Common myeloid progenitor, CD34-positive (primary cell): ENCODE data around the gene ARHGDIA.

Source experiments
- CTCF ChIA-PET: fragments of 350-600 bp; sonication (Branson Sonifier 250); formaldehyde crosslinking; loops from one replicate; lab custom pipeline; 2021; ENCODE audit warnings: antibody characterized with exemption; lab: Charles Lee
- POLR2A ChIA-PET: fragments of 350-600 bp; sonication (Branson Sonifier 250); formaldehyde crosslinking; loops from one replicate; lab custom pipeline; 2021; ENCODE audit warnings: antibody characterized with exemption; lab: Charles Lee
- DNase-seq, 3 donors: peaks; one replicate each; pipeline versions ENCODE4 v3.0.0 to v3.0.0-alpha.2; 2013
- H3K27ac ChIP-seq, 2 experiments: 1 replicate in 1 of 2; 2 replicates in 1 of 2; pipeline ENCODE4 v1.7.0; 2013; ENCODE audit warnings: inconsistent platforms in 2 of 2, low read length in 2 of 2, mild to moderate bottlenecking in 2 of 2, low read depth in 1 of 2, moderate library complexity in 1 of 2; ENCODE audit not compliant: severe bottlenecking in 2 of 2, insufficient read depth in 1 of 2, poor library complexity in 1 of 2
- H3K27me3 ChIP-seq, 5 experiments: replicated peaks in 2 of 5; 1 replicate in 3 of 5; 2 replicates in 2 of 5; pipeline versions ENCODE4 v1.6.1 to v1.7.0; 2013; ENCODE audit warnings: low read length in 4 of 5, mild to moderate bottlenecking in 2 of 5, moderate library complexity in 2 of 5, inconsistent platforms in 1 of 5; ENCODE audit not compliant: insufficient read depth in 5 of 5, control insufficient read depth in 4 of 5
- H3K36me3 ChIP-seq, 4 experiments: 1 replicate in 2 of 4; 2 replicates in 2 of 4; pipeline versions ENCODE4 v1.6.1 to v1.7.0; 2013; ENCODE audit warnings: low read length in 3 of 4, control low read depth in 1 of 4, mild to moderate bottlenecking in 1 of 4; ENCODE audit not compliant: control insufficient read depth in 4 of 4, insufficient read depth in 4 of 4
- H3K4me1 ChIP-seq, 4 experiments: 1 replicate in 3 of 4; 2 replicates in 1 of 4; pipeline versions ENCODE4 v1.6.1 to v1.7.1; 2013; ENCODE audit warnings: low read length in 3 of 4, mild to moderate bottlenecking in 3 of 4, control low read depth in 1 of 4, inconsistent platforms in 1 of 4, moderate library complexity in 1 of 4; ENCODE audit not compliant: control insufficient read depth in 4 of 4, insufficient read depth in 4 of 4; ENCODE audit errors: control extremely low read depth in 1 of 4
- H3K4me3 ChIP-seq, 7 experiments: 1 replicate in 4 of 7; 2 replicates in 3 of 7; pipeline versions ENCODE4 v1.5.1 to v1.7.0; 2013; ENCODE audit warnings: mild to moderate bottlenecking in 7 of 7, low read length in 6 of 7, moderate library complexity in 6 of 7, inconsistent platforms in 2 of 7, low read depth in 2 of 7, control low read depth in 1 of 7; ENCODE audit not compliant: insufficient read depth in 4 of 7, control insufficient read depth in 1 of 7; ENCODE audit errors: extremely low read depth in 1 of 7
- H3K9me3 ChIP-seq, 5 experiments: 1 replicate in 4 of 5; 2 replicates in 1 of 5; pipeline versions ENCODE4 v1.6.1 to v1.7.1; 2013; ENCODE audit warnings: low read length in 4 of 5, mild to moderate bottlenecking in 2 of 5, inconsistent platforms in 1 of 5, low read depth in 1 of 5, moderate library complexity in 1 of 5; ENCODE audit not compliant: control insufficient read depth in 4 of 5, insufficient read depth in 2 of 5; ENCODE audit errors: control extremely low read depth in 1 of 5
- WGBS: methylation state at CpG from one replicate; pipeline ENCODE4 v1.1.5; 2013; ENCODE audit not compliant: insufficient coverage; 5-methylcytosine and 5-hydroxymethylcytosine counted together

ARHGDIA gene

GRCh38 chr17:81831957-81832607 lies 39.1 kb downstream of the ARHGDIA start:
- 18% methylated on average over 17 of the region's 18 CpGs for WGBS

GRCh38 chr17:81831563-81831956 lies 39.6 kb downstream of the ARHGDIA start:
- CTCF ChIA-PET, result no interaction called here
- H3K36me3 ChIP-seq, result peaks cover 0 to 4% (median 0%) of the 10 kb centered on the region in 4 experiments
- no peaks in the 10 kb centered on the region for H3K9me3 ChIP-seq
- POLR2A ChIA-PET, result no interaction called here
- H3K4me1 ChIP-seq, result peaks cover 0 to 36% (median 27%) of the 10 kb centered on the region in 4 experiments
- no peaks in the 10 kb centered on the region for H3K27me3 ChIP-seq
- DNase-seq, result peak in 2 of 3 donors; percentile 38 to 57
- no peak overlapping the region for H3K27ac ChIP-seq
- H3K4me3 ChIP-seq, result peak overlapping the region in 2 of 7 experiments; percentile 77 to 81
- WGBS, result 89% methylated on average over 4 of the region's 7 CpGs

More at GRCh38 chr17:81831957-81832607, 39.1 kb downstream of the ARHGDIA start:
- H3K4me1 ChIP-seq, result peaks cover 0 to 36% (median 27%) of the 10 kb centered on the region in 4 experiments
- H3K36me3 ChIP-seq, result peaks cover 0 to 4% (median 0%) of the 10 kb centered on the region in 4 experiments
- H3K4me3 ChIP-seq, result peak overlapping the region; percentile 45 to 81 (median 77)
- H3K27me3 ChIP-seq, result no peaks in the 10 kb centered on the region
- ChIA-PET CTCF (no interaction called here), POLR2A (no interaction called here)
- peak; percentile 45 to 78 (median 73) for DNase-seq
- H3K27ac ChIP-seq, result peak overlapping the region in 1 of 2 experiments; percentile 62
- no peaks in the 10 kb centered on the region for H3K9me3 ChIP-seq

GRCh38 chr17:81829858-81830257 lies 41.3 kb downstream of the ARHGDIA start:
- Histone ChIP-seq H3K36me3 (peaks cover 0 to 4% (median under 1%) of the 10 kb centered on the region in 4 experiments), H3K4me1 (peaks cover 0 to 36% (median 27%) of the 10 kb centered on the region in 4 experiments), H3K4me3 (no peak overlapping the region), H3K27me3 (no peaks in the 10 kb centered on the region), H3K27ac (no peak overlapping the region), H3K9me3 (no peaks in the 10 kb centered on the region)
- POLR2A ChIA-PET, result no interaction called here
- WGBS, result 98% methylated on average over 6 of the region's 6 CpGs
- CTCF ChIA-PET, result interaction anchor here (1.3 kb wide), 1 partner anchor 8 kb away, joined by 5 read pairs; no protein-coding TSS in a partner anchor
- DNase-seq, result no peak

GRCh38 chr17:81828656-81829055 lies 42.5 kb downstream of the ARHGDIA start:
- Histone ChIP-seq H3K9me3 (no peaks in the 10 kb centered on the region), H3K27ac (no peak overlapping the region), H3K4me3 (no peak overlapping the region), H3K4me1 (peaks cover 0 to 27% (median 21%) of the 10 kb centered on the region in 4 experiments), H3K27me3 (no peaks in the 10 kb centered on the region), H3K36me3 (peaks cover 2 to 12% (median 9%) of the 10 kb centered on the region in 4 experiments)
- POLR2A ChIA-PET, result no interaction called here
- WGBS, result 93% methylated on average over 6 of the region's 7 CpGs
- no peak for DNase-seq
- CTCF ChIA-PET, result interaction anchor here (1.2 to 1.9 kb wide), 4 partner anchors 8 to 143 kb away, joined by 3 to 5 read pairs (median 4); no protein-coding TSS in a partner anchor

GRCh38 chr17:81825841-81826466 lies 45.2 kb downstream of the ARHGDIA start:
- no peaks in the 10 kb centered on the region for H3K27me3 ChIP-seq
- DNase-seq, result no peak
- H3K27ac ChIP-seq, result no peak overlapping the region
- WGBS, result 88% methylated on average over 8 of the region's 11 CpGs
- CTCF ChIA-PET, result interaction anchor here (0.9 kb wide), 1 partner anchor 13 kb away, joined by 3 read pairs; no protein-coding TSS in a partner anchor
- POLR2A ChIA-PET, result interaction anchor here (0.5 kb wide), 1 partner anchor 17 kb away, joined by 7 read pairs; no protein-coding TSS in a partner anchor
- H3K4me1 ChIP-seq, result peaks cover 0 to 18% (median 5%) of the 10 kb centered on the region in 4 experiments
- no peak overlapping the region for H3K4me3 ChIP-seq
- no peaks in the 10 kb centered on the region for H3K9me3 ChIP-seq
- peaks cover 2 to 24% (median 16%) of the 10 kb centered on the region in 4 experiments for H3K36me3 ChIP-seq

GRCh38 chr17:81824595-81824994 lies 46.5 kb downstream of the ARHGDIA start:
- Histone ChIP-seq H3K27ac (no peak overlapping the region), H3K4me3 (no peak overlapping the region), H3K9me3 (no peaks in the 10 kb centered on the region), H3K4me1 (peaks cover 0 to 18% (median 5%) of the 10 kb centered on the region in 4 experiments), H3K27me3 (peaks cover 0 to under 1% (median 0%) of the 10 kb centered on the region in 5 experiments), H3K36me3 (peaks cover 2 to 24% (median 14%) of the 10 kb centered on the region in 4 experiments)
- no peak for DNase-seq
- 98% methylated on average over 10 of the region's 11 CpGs for WGBS
- ChIA-PET CTCF (interaction anchor here (1.4 kb wide), 1 partner anchor 94 kb away, joined by 4 read pairs; no protein-coding TSS in a partner anchor), POLR2A (interaction anchor here (0.6 kb wide), 1 partner anchor 11 kb away, joined by 3 read pairs; no protein-coding TSS in a partner anchor)
